Activated T-cell treated with anti-CD3 and anti-CD28 coated beads, Interleukin-2, amount 50 U/mL, for 4 hours (primary cell): Measurements from ENCODE around the gene RYR3. TPM values are rescaled to one million over a fixed set of nuclear protein-coding genes. Genes with fewer than 3 reads are reported as not detected.

Source experiments
- total RNA-seq, 3 donors: library from RNA; stranded (reverse); gene quantifications; one replicate each; pipeline ENCODE4 v1.2.1, GENCODE V29; 2021

Gene RYR3
- total RNA-seq, 3 donors from 2014 or later, result not detected

Other genes starting within 250 kb of the RYR3 start
- gene FMN1, start 116.3 kb upstream of the RYR3 start, total RNA-seq, result under 1 TPM; 0.14 to 0.66 (median 0.48) TPM